NCI-H1048 (cell line): ENCODE measurements around the gene C3orf62.

Source experiments
- DNase-seq: peaks from one replicate; lab custom pipeline; 2025; lab: John Stamatoyannopoulos, UW

C3orf62 gene

DNA sequence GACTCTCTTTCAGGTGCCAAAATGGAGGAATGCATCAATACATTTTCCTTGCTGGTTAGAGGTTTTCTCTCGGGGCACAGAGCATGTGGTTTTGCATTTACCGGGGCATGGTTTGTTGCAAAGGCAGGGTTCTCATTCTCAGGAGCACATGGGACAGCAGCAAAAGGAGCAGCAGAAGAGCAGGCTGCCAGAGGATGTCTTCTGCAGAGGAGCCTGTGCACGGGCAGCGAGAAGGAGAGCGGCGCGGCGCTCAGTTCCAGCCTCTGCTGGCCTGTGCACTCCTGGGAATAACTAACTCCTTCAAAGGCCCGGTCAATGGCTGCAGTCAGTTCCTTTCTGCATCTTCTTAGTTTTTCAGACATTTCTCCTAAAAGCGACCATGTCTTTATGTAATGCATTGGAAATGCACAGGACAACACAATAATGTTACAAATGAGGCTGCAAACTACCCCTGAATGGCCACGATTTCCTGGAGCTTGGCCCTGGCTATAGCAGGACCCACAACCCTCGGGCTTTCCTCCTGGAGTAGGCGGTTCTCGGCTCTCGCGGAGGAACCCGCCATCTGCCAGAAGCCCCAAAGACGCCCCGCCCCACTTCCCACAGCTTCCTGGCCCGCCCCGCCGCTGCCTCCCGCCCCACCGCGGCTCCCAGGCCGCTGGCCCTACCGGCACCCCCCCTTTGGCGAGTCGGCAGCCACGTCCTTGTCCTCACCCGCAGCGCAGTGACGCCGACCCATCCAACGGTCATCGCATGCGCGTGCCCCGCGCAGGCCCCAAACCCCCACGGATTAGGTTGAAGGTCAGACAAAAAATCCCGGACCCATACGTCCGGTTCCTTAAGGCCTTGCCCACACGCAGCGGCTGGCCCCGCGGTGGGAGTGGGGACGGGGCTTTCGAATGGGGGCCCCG is at the start of gene C3orf62:
TSS of gene C3orf62 (minus strand) at position 758 of the 908 bp plus-strand sequence. CDS start at position 398, 360 bp downstream.
- no peak for DNase-seq

DNA sequence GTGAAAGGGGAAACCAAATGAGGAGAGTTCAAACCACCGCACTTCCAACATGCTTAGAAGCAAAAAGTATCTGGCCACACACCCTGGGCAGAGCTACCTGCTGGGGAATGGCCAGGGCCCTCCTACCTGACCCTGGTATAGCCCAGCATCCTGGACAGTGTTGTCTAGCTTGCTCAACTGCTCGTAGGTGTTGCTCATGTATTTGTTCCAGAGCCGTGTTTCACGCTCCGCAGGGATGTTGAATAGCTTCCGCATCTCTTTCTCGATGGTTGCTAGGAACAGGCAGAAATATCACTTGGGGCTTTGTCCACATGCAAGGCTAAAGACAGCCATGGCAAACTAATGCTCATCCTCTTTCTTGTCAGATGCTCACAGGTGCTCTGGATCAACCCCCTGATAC is 47.7 kb upstream of the C3orf62 start:
- no peak for DNase-seq

GRCh38 chr3:49316696-49317457 is 39.8 kb upstream of the C3orf62 start:
- no peak for DNase-seq

- DNase-seq, result no peak
These were observed 37.1 kb upstream of the C3orf62 start for GRCh38 chr3:49313896-49314688.

GRCh38 chr3:49311283-49311682 is 34.3 kb upstream of the C3orf62 start:
- DNase-seq, result no peak

DNA sequence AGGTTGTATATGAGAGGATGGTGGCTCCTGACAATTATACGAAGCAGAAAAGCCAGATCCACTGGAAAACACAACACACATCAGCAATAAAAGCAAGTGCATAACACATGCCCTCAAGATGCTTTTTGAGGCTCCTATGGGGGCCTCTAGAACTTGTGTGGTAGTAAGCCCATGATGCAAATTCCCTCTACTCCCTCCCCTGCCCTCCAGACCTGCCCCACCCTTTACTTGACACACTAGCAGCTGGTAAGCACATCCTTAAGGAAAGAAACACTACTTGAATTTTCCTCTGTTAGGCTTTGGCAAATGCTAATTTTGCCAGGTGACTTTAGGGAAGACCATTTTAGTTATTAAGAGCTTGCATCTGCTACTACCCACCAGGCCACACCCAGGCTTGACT is 33.6 kb upstream of the C3orf62 start:
- DNase-seq, result no peak

- no peak for DNase-seq
These were observed 28.6 kb upstream of the C3orf62 start for GRCh38 chr3:49305608-49306007.

DNA sequence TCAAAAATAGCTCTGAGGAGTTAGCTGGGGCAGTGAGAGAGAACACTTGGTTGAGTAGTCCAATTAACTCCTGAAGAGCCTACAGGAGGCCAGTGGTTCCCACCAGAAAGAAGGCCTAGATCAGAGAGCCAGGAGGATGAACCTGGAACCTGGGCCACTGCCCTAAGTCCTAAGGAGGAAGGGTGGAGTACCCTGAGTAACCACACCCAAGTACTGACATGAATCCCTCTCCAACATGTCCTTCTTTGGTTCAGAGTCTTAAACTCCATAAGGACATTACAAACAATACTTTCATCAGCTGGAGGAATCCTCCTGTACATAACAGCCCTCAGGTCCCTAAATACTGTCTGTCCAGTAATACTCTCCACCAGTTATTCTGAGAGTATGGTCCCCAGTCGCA is 25.6 kb upstream of the C3orf62 start:
- DNase-seq, result no peak

DNA sequence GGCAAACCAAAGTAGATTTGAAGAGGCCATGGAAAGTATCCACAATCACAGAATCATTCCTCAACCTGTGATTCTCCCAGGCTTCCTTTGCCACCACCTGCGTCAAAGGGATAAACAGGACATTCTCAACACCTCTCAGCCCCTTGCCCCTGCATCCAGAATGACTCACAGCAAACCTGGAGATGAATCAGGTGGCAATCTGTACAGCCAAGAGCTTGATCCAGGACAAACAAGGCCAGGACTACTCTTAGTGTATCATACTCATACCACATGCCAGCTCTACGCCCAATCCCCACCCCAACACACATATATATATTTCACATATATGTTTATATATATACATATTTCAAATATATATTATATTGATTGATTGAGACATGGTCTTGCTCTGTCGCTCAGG is 23.6 kb upstream of the C3orf62 start:
- no peak for DNase-seq

DNA sequence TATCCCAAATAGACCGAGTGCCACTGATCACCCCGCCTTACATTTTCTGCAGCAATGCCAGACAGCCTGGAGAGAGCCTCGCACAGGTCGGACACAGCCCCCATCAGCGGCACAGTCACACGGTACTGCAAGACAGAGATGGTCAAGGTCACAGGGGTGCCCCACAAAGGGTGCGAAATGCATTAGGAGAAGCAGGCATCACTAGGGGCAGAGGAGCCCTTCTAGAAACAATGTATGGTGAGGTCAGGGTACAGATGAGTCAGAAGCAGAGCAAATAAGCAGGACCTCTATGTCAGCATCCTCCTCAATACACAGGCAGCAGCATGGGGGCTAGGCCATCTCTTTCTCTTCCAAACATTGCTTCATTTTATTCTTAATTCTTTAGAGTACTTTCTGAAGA is 21.5 kb upstream of the C3orf62 start:
- no peak for DNase-seq

DNA sequence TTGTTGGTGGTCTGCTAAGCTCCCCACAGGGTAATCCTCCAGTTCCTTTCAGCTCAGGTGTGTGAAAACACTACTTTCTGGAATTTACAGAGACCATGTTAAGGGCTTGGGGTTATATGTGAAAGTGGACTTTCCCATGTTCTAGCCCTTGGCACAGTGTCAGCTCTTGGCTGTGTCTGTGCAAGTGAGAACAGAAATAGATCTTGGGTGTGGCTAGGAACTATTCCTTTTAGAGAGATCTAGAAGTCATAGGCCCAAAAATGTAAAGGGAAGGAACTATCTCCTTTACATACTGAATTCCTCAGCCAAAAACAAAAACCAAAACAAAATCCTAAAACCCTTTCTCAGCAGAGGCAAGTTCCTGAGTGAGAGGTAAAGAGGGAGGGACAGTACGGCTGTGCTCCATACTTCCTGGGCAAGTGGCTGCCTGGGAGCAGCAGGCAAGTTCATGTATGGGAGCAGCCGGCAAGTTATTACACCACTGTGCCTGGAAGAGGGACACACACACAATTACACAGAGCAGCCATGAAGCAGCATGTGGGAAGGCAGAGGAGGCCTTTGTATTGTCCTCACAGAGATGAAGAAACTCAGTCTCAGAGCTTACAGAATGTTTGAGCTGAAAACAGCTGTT is 19.9 kb upstream of the C3orf62 start:
- no peak for DNase-seq

GRCh38 chr3:49295489-49296058 is 18.5 kb upstream of the C3orf62 start:
- no peak for DNase-seq

DNA sequence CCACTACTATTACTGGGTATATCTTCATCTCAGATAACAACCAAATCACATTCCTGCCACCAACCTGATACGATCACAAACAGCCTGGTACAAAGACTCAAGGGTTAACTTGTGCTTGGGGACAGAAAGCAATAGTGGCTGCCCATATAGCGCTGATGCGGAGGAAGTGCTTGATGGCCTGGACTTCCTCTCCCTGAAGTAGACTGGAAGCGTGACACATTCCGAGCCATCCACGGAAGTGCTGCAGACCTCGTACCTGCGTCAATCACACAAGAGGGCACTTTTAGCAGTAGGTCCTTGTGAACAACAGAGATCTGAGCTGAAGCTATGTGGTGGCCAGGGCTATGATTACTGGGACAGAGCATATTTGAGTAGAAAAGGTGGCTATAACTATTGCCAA is 17.3 kb upstream of the C3orf62 start:
- no peak for DNase-seq

DNA sequence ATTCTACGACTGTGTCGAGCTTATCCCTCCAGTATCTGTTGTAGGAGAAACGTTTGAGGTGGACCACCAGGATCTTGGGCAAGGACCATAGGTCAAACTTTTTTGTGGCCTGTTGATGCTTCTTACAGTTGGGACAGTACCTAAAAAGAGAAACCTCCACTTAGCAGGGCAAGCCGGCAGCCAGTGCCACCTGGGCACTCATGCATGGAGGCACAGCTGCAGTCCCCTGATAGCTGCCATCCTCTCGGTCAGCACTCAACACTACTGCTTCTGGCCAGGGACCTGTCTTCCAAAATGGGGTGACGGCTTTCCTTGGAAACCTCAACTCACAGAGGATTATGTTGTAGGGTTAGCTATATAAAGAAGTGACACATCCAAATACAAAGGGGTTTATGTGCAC is 7.0 kb upstream of the C3orf62 start:
- no peak for DNase-seq

- DNase-seq, result no peak
These were observed 2.3 kb upstream of the C3orf62 start for GRCh38 chr3:49279376-49279775.

DNA sequence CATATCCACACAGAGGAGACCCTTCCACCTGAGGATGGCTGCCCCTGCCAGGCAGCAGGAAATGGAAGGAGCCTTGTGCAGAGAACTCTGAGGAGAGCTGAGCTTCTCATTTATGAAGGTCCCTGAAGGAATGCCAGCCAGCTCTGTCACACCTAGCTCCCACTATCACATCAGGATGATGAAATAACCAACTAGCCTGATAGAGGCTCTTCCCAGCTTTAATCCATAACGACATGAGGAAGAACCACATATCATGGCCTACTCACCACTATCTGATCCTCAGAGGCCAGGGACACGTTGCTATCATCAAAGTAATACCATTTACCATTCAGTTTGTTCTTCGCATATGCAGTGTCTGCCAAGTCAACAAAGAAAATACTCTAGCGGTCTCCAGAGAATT is 1.5 kb upstream of the C3orf62 start:
- DNase-seq, result no peak

DNA sequence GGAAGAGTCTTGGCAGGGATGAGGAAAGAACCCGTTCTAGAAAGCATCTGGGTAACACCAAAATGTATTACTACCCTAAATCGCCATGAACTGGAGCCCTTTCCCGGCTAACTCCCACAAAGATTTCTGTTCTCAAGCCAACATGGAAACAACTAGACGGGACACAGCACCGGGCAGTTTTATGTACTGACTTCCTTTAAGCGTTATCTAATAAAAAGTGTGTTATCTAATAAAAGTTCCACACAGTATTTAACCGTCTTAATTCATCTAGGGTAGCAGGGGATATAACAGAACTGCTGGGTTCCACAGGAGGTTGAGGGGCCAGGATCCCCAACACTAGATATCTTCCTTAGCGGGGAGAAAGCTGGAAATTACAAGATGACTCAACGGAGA is 347 bp upstream of the C3orf62 start:
- no peak for DNase-seq

- no peak for DNase-seq
These were observed 3.1 kb downstream of the C3orf62 start for GRCh38 chr3:49273825-49274532.

- DNase-seq, result no peak
These were observed 6.0 kb downstream of the C3orf62 start for GRCh38 chr3:49271047-49271446.

GRCh38 chr3:49270156-49270500 is 6.9 kb downstream of the C3orf62 start:
- no peak for DNase-seq
